Measurements from ENCODE around the gene SMG5. TPM values are rescaled to one million over a fixed set of nuclear protein-coding genes. Genes with fewer than 3 reads are reported as not detected.

SMG5 gene
- total RNA-seq, 1 experiment from 2014 or later: 129 TPM

DNA sequence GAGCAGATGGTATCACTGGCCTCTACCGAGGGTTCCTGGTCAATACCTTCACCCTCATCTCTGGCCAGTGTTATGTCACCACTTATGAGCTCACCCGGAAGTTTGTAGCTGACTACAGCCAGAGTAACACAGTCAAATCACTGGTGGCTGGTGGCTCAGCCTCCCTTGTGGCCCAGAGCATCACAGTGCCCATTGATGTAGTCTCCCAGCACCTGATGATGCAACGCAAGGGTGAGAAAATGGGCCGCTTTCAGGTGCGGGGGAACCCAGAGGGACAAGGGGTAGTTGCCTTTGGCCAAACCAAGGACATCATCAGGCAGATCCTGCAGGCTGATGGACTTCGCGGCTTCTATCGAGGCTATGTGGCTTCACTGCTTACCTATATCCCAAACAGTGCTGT, 82.6 kb downstream of the SMG5 start:
- Histone ChIP-seq H3K36me3 (ENCODE audit: insufficient read depth, low read length, poor library complexity, severe bottlenecking) (peaks cover 3% of the 10 kb centered on the region), H3K27me3 (replicated peaks; ENCODE audit: insufficient read depth, low read depth, low read length, poor library complexity) (no peaks in the 10 kb centered on the region), H3K4me3 (ENCODE audit: low read depth, low read length, poor library complexity, severe bottlenecking) (no peak overlapping the region), H3K27ac (ENCODE audit: low read depth, low read length, poor library complexity, severe bottlenecking) (no peak overlapping the region), H3K4me1 (ENCODE audit: insufficient read depth, low read length, poor library complexity, severe bottlenecking) (no peaks in the 10 kb centered on the region), H3K9me3 (ENCODE audit: low read depth, low read length, poor library complexity, severe bottlenecking) (no peaks in the 10 kb centered on the region)
- CTCF ChIA-PET: interaction anchor here (0.6 kb wide), 1 partner anchor 28 kb away, joined by 6 read pairs; no protein-coding TSS in a partner anchor
- no peak for DNase-seq (ENCODE audit: low spot score)
- intact Hi-C loops (cut with micrococcal nuclease; ENCODE audit: unreplicated experiment): no loop called here
- POLR2A ChIA-PET (ENCODE audit: low non-redundant PET): no interaction called here
- no peak for TF ChIP-seq EZH2 (IDR thresholded peaks at IDR 0.05; ENCODE audit: borderline replicate concordance, low read depth, low read length, poor library complexity, severe bottlenecking)
- TF ChIP-seq, protein P1, sequence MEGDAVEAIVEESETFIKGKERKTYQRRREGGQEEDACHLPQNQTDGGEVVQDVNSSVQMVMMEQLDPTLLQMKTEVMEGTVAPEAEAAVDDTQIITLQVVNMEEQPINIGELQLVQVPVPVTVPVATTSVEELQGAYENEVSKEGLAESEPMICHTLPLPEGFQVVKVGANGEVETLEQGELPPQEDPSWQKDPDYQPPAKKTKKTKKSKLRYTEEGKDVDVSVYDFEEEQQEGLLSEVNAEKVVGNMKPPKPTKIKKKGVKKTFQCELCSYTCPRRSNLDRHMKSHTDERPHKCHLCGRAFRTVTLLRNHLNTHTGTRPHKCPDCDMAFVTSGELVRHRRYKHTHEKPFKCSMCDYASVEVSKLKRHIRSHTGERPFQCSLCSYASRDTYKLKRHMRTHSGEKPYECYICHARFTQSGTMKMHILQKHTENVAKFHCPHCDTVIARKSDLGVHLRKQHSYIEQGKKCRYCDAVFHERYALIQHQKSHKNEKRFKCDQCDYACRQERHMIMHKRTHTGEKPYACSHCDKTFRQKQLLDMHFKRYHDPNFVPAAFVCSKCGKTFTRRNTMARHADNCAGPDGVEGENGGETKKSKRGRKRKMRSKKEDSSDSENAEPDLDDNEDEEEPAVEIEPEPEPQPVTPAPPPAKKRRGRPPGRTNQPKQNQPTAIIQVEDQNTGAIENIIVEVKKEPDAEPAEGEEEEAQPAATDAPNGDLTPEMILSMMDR (conservative IDR thresholded peaks at IDR 0.05; ENCODE audit: low read depth, low read length): no peak
- no TSS peak for BruUV-seq (replicated peaks)

Other genes starting within 250 kb of the SMG5 start
- gene UBQLN4, start 229.0 kb downstream of the SMG5 start, total RNA-seq (2021): 66.6 and 75.2 TPM in 2 replicates
- 52.0 and 63.6 TPM in 2 replicates for gene LAMTOR2, start 228.0 kb downstream of the SMG5 start, total RNA-seq (2021)
- gene RAB25, start 221.7 kb downstream of the SMG5 start, total RNA-seq (2021): 0.47 and 0.66 TPM in 2 replicates
- 90.0 and 92.5 TPM in 2 replicates for gene MEX3A, start 200.4 kb downstream of the SMG5 start, total RNA-seq (2021)
- 204 and 225 TPM in 2 replicates for gene LMNA, start 168.1 kb downstream of the SMG5 start, total RNA-seq (2021)
- gene SEMA4A, start 129.2 kb downstream of the SMG5 start, total RNA-seq (2021): 0.77 and 0.92 TPM in 2 replicates
- 28.9 and 30.9 TPM in 2 replicates for gene SLC25A44, start 88.7 kb downstream of the SMG5 start, total RNA-seq (2021)
- gene PMF1, start 69.8 kb downstream of the SMG5 start, total RNA-seq (2021): 89.6 and 96.6 TPM in 2 replicates
- 2.4 and 2.8 TPM in 2 replicates for gene BGLAP, start 40.6 kb downstream of the SMG5 start, total RNA-seq (2021)
- gene PAQR6, start 34.8 kb downstream of the SMG5 start, total RNA-seq (2021): 4.1 and 5.4 TPM in 2 replicates
- 7.0 and 9.1 TPM in 2 replicates for gene TMEM79, start 1.5 kb upstream of the SMG5 start, total RNA-seq (2021)
- 30.3 and 37.2 TPM in 2 replicates for gene GLMP, start 12.9 kb upstream of the SMG5 start, total RNA-seq (2021)
- gene VHLL, start 16.5 kb upstream of the SMG5 start, total RNA-seq (2021): not detected in 2 replicates
- gene CCT3, start 55.5 kb upstream of the SMG5 start, total RNA-seq (2021): 619 and 678 TPM in 2 replicates
- gene TSACC, start 55.7 kb upstream of the SMG5 start, total RNA-seq (2021): 1.0 TPM in 1 of 2 replicates, not detected in the other
- gene RHBG, start 86.4 kb upstream of the SMG5 start, total RNA-seq (2021): not detected in 2 replicates
- gene MEF2D, start 217.9 kb upstream of the SMG5 start, total RNA-seq (2021): 18.3 and 21.8 TPM in 2 replicates